MG63 (cell line): ENCODE results near the gene WDR64. TPM values are rescaled to one million over a fixed set of nuclear protein-coding genes. Genes with fewer than 3 reads are reported as not detected.
"Not testable (repeated sequence)": the region's sequence is repeated elsewhere in the genome, so short reads cannot be mapped to it uniquely, and the experiment has no call there.

Experiments used
- DNase-seq: peaks from one replicate; pipeline ENCODE4 v3.0.0-alpha.2; 2020
- H3K27me3 ChIP-seq: fragments of 250-450 bp; sonication (Bioruptor Pico); 2 replicates; pipeline ENCODE4 v1.5.1; 2020; ENCODE audit warnings: mild to moderate bottlenecking, moderate library complexity
- H3K36me3 ChIP-seq: fragments of 250-450 bp; sonication (Bioruptor Pico); 2 replicates; pipeline ENCODE4 v1.5.1; 2020; ENCODE audit warnings: mild to moderate bottlenecking, moderate library complexity
- H3K4me3 ChIP-seq: fragments of 250-450 bp; sonication (Bioruptor Pico); 2 replicates; pipeline ENCODE4 v1.5.1; 2020; ENCODE audit warnings: mild to moderate bottlenecking, moderate library complexity
- H3K9me3 ChIP-seq: fragments of 250-450 bp; sonication (Bioruptor Pico); 2 replicates; pipeline ENCODE4 v1.5.1; 2020; ENCODE audit warnings: mild to moderate bottlenecking, moderate library complexity
- total RNA-seq: library from RNA; depleted of rRNA; stranded (reverse); fragments of >200 nt; shearing (Covaris generic); gene quantifications from 2 replicates; pipeline ENCODE4 v1.2.3, GENCODE V29; 2014; ENCODE audit warnings: low replicate concordance

The WDR64 gene
- total RNA-seq, 1 experiment from 2014 or later, result not detected

DNA sequence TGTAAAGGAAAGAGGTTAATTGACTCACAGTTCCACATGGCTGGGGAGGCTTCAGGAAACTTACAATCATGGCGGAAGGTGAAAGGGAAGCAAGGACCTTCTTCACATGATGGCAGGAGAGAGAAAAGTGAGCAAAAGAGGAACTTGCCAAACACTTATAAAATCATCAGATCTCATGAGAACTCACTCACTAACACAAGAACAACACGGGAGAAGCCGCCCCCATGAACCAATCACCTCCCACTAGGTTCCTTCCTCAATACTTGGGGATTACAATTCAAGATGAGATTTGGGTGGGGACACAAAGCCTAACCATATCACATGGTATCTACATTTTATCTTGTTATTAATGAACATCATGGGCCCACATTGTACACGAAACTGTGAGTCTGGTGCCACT lies 51.7 kb downstream of the WDR64 start:
- H3K4me3 ChIP-seq, H3K9me3 ChIP-seq, H3K36me3 ChIP-seq, DNase-seq, H3K27me3 ChIP-seq: not testable (repeated sequence)

- Histone ChIP-seq H3K9me3 (no peaks in the 10 kb centered on the region), H3K27me3 (no peaks in the 10 kb centered on the region), H3K4me3 (no peak overlapping the region), H3K36me3 (no peaks in the 10 kb centered on the region)
- no peak for DNase-seq
These were observed 54.2 kb downstream of the WDR64 start for GRCh38 chr1:241706257-241706656.

DNA sequence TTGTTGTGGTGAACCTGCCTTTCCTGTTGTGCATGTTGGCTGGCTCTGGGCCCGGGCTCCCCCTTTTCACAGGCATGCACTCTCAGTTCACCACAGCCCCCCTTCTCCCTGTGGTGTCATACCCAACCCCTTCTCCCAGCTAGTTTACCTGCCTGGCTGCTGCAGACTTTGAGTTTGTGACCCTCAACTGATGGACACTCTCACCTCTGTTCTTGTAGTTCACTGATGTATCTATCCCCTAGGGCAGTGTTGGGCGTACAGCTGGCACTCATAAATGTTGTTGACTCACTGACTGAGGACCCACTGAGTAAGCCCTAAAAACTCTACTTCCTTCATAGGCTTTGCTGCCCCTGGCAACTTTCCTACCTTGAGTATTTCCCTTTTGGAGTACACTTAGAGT lies 54.9 kb downstream of the WDR64 start:
- DNase-seq, result peak; percentile 84
- Histone ChIP-seq H3K27me3 (no peaks in the 10 kb centered on the region), H3K36me3 (no peaks in the 10 kb centered on the region), H3K9me3 (no peaks in the 10 kb centered on the region), H3K4me3 (no peak overlapping the region)

DNA sequence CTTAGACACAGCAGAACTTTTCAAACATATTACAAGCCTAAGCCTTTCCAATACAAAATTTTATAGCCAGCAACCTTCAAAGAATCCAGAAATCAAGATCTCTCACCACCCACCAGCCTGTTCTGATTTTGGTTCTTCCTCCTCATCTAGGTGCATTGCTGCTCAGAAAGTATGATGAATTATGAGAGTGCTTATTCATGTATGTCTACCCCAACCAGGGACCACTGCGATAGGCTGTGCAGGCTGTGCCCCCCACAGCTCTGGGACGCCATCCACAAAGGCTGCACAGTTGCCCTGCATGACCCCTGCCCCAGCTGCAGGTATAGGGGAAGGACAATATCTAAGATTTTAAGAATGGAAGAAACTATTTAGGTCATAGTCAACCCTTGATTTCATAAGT lies 55.4 kb downstream of the WDR64 start:
- DNase-seq, result no peak
- no peaks in the 10 kb centered on the region for H3K36me3 ChIP-seq
- H3K4me3 ChIP-seq, result no peak overlapping the region
- H3K27me3 ChIP-seq, result no peaks in the 10 kb centered on the region
- H3K9me3 ChIP-seq, result no peaks in the 10 kb centered on the region

DNA sequence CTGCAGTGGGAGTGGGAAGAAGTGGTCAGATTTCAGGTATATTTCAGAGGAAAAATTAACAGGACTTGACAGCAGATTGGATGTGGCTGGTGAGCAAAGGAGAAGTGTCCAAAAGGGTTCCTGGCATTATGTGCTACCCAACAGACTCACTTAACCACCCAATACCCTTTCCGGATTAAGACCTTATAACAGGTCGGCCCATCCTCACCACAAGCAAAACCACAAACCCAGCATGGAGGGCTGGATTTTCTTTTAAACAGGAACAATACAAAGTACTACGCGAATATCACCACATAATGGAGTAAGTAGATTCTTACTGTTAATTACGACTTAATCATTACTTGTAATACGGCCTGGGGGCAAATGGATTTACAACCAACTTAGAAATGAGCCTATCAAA lies 59.2 kb downstream of the WDR64 start:
- Histone ChIP-seq H3K36me3 (no peaks in the 10 kb centered on the region), H3K4me3 (no peak overlapping the region), H3K9me3 (no peaks in the 10 kb centered on the region), H3K27me3 (no peaks in the 10 kb centered on the region)
- DNase-seq, result no peak

- no peaks in the 10 kb centered on the region for H3K36me3 ChIP-seq
- no peak overlapping the region for H3K4me3 ChIP-seq
- DNase-seq, result no peak
- no peaks in the 10 kb centered on the region for H3K9me3 ChIP-seq
- H3K27me3 ChIP-seq, result no peaks in the 10 kb centered on the region
These were observed 61.2 kb downstream of the WDR64 start for GRCh38 chr1:241713316-241713715.

GRCh38 chr1:241714321-241715218 lies 62.5 kb downstream of the WDR64 start:
- no peaks in the 10 kb centered on the region for H3K27me3 ChIP-seq
- no peak overlapping the region for H3K4me3 ChIP-seq
- H3K36me3 ChIP-seq, result no peaks in the 10 kb centered on the region
- H3K9me3 ChIP-seq, result no peaks in the 10 kb centered on the region
- no peak for DNase-seq

GRCh38 chr1:241715435-241715834 lies 63.4 kb downstream of the WDR64 start:
- no peaks in the 10 kb centered on the region for H3K36me3 ChIP-seq
- no peak overlapping the region for H3K4me3 ChIP-seq
- no peaks in the 10 kb centered on the region for H3K9me3 ChIP-seq
- DNase-seq, result no peak
- no peaks in the 10 kb centered on the region for H3K27me3 ChIP-seq

- Histone ChIP-seq H3K27me3 (no peaks in the 10 kb centered on the region), H3K9me3 (no peaks in the 10 kb centered on the region), H3K4me3 (no peak overlapping the region), H3K36me3 (no peaks in the 10 kb centered on the region)
- no peak for DNase-seq
These were observed 63.9 kb downstream of the WDR64 start for GRCh38 chr1:241715956-241716355.

- no peak for DNase-seq
- no peaks in the 10 kb centered on the region for H3K27me3 ChIP-seq
- H3K36me3 ChIP-seq, result no peaks in the 10 kb centered on the region
- no peak overlapping the region for H3K4me3 ChIP-seq
- H3K9me3 ChIP-seq, result no peaks in the 10 kb centered on the region
These were observed 65.0 kb downstream of the WDR64 start for GRCh38 chr1:241716915-241717656.

GRCh38 chr1:241717975-241718374 lies 65.9 kb downstream of the WDR64 start:
- DNase-seq, result no peak
- no peaks in the 10 kb centered on the region for H3K27me3 ChIP-seq
- no peaks in the 10 kb centered on the region for H3K36me3 ChIP-seq
- no peak overlapping the region for H3K4me3 ChIP-seq
- no peaks in the 10 kb centered on the region for H3K9me3 ChIP-seq

DNA sequence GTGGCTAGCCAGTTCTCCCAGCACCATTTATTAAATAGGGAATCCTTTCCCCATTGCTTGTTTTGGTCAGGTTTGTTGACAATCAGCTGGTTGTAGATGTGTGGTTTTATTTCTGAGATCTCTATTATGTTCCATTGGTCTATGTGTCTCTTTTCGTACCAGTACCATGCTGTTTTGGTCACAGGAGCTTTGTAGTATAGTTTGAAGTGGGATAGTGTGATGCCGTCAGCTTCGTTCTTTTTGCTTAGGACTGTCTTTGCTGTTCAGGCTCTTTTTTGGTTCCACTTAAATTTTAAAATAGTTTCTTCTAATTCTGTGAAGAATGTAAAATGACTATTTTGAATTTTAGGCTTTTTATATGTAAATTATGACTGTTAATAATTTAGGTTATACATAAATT lies 68.9 kb downstream of the WDR64 start:
- H3K9me3 ChIP-seq, result no peaks in the 10 kb centered on the region
- H3K36me3 ChIP-seq, result no peaks in the 10 kb centered on the region
- H3K27me3 ChIP-seq, result no peaks in the 10 kb centered on the region
- DNase-seq, result no peak
- no peak overlapping the region for H3K4me3 ChIP-seq

GRCh38 chr1:241722947-241723346 lies 70.9 kb downstream of the WDR64 start:
- no peak for DNase-seq
- Histone ChIP-seq H3K27me3 (no peaks in the 10 kb centered on the region), H3K9me3 (no peaks in the 10 kb centered on the region), H3K36me3 (no peaks in the 10 kb centered on the region), H3K4me3 (no peak overlapping the region)

- no peaks in the 10 kb centered on the region for H3K27me3 ChIP-seq
- DNase-seq, result no peak
- H3K9me3 ChIP-seq, result no peaks in the 10 kb centered on the region
- no peak overlapping the region for H3K4me3 ChIP-seq
- no peaks in the 10 kb centered on the region for H3K36me3 ChIP-seq
These were observed 72.8 kb downstream of the WDR64 start for GRCh38 chr1:241724741-241725356.

DNA sequence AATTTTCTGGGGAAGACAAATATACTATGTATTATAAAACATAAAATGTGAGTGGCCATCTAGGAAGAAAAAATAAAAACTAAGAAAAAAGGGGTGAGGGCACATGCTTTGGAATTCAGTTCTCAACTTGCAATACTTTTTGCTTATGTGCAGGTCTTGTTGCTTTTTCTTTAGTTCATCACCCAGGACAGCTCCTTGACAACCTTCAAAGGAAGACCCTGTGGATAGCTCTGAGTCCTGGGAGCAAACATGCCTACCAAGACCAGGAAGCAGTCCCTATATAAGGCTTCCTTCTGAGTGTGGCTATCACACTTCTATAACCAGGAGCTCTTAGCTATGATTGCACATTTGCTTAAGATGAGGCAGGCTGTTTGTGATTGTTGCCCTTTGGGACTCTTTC lies 78.0 kb downstream of the WDR64 start:
- DNase-seq, result no peak

GRCh38 chr1:241733899-241734298 lies 81.8 kb downstream of the WDR64 start:
- peaks cover 17% of the 10 kb centered on the region for H3K27me3 ChIP-seq
- H3K36me3 ChIP-seq, result no peaks in the 10 kb centered on the region
- DNase-seq, result no peak
- H3K9me3 ChIP-seq, result no peaks in the 10 kb centered on the region
- H3K4me3 ChIP-seq, result no peak overlapping the region

More for the DNA sequence above, 78.0 kb downstream of the WDR64 start:
- Histone ChIP-seq H3K9me3 (no peaks in the 10 kb centered on the region), H3K27me3 (peaks cover 10% of the 10 kb centered on the region), H3K36me3 (no peaks in the 10 kb centered on the region), H3K4me3 (no peak overlapping the region)

DNA sequence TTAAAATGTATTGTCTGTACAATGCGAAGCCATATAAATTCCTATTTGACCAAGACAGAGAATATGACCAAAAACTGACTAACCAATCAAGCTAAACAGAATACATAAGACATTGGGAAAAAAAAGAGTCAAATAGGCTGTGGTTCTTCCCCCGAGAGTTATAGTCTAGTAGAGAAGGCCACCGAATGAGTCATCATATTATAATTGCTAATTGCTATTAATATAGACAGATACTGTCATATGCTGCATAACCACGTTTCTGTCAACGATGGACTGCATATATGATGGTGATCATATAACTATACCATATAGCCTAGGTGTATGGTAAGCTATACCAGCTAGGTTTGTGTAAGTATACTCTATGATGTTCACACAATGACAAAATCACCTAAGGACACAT lies 82.5 kb downstream of the WDR64 start:
- H3K4me3 ChIP-seq, result no peak overlapping the region
- no peaks in the 10 kb centered on the region for H3K36me3 ChIP-seq
- peaks cover 17% of the 10 kb centered on the region for H3K27me3 ChIP-seq
- DNase-seq, result no peak
- no peaks in the 10 kb centered on the region for H3K9me3 ChIP-seq
